Measurements from ENCODE around the gene RFPL1. TPM values are rescaled to one million over a fixed set of nuclear protein-coding genes. Genes with fewer than 3 reads are reported as not detected.

The RFPL1 gene
- total and polyA plus RNA-seq, 8 donors, result not detected

- H3K27ac ChIP-seq, result no peak overlapping the region
- intact Hi-C loops (cut with DNase I; ENCODE audit: low total_unique reads), result no loop called here
- H3K36me3 ChIP-seq, result no peaks in the 10 kb centered on the region
- H3K27me3 ChIP-seq, result no peaks in the 10 kb centered on the region
- H3K9me3 ChIP-seq, result no peaks in the 10 kb centered on the region
- H3K4me1 ChIP-seq, result peaks cover 0 to 7% (median 0%) of the 10 kb centered on the region in 4 donors
- DNase-seq, result no peak
- no peak overlapping the region for H3K4me3 ChIP-seq
- no peak for TF ChIP-seq POLR2A (IDR thresholded peaks at IDR 0.05)
- TF ChIP-seq EP300 (IDR thresholded peaks at IDR 0.05), result no peak
- no peak for TF ChIP-seq POLR2AphosphoS5 (IDR thresholded peaks at IDR 0.05)
- TF ChIP-seq CTCF (IDR thresholded peaks at IDR 0.05), result no peak
Observed at GRCh38 chr22:29458551-29458950, 20.2 kb downstream of the RFPL1 start.

- Histone ChIP-seq H3K4me3 (no peak overlapping the region), H3K27ac (no peak overlapping the region), H3K27me3 (no peaks in the 10 kb centered on the region), H3K36me3 (no peaks in the 10 kb centered on the region), H3K9me3 (no peaks in the 10 kb centered on the region), H3K4me1 (no peaks in the 10 kb centered on the region)
- intact Hi-C loops (cut with DNase I; ENCODE audit: low total_unique reads), result no loop called here
- no peak for DNase-seq
- no peak for TF ChIP-seq CTCF (IDR thresholded peaks at IDR 0.05)
- TF ChIP-seq POLR2A (IDR thresholded peaks at IDR 0.05), result no peak
- TF ChIP-seq EP300 (IDR thresholded peaks at IDR 0.05), result no peak
- TF ChIP-seq POLR2AphosphoS5 (IDR thresholded peaks at IDR 0.05), result no peak
- WGBS, 5 donors, result 52 to 66% (median 58%) methylated on average over 9 of the region's 9 CpGs
Observed at GRCh38 chr22:29459773-29460172, 21.4 kb downstream of the RFPL1 start.

GRCh38 chr22:29461263-29461662, 22.9 kb downstream of the RFPL1 start:
- intact Hi-C loops (cut with DNase I; ENCODE audit: low total_unique reads), result no loop called here
- 86 to 93% (median 90%) methylated on average over 5 of the region's 5 CpGs for WGBS, 5 donors
- DNase-seq, result no peak

GRCh38 chr22:29463629-29464028, 25.2 kb downstream of the RFPL1 start:
- no peaks in the 10 kb centered on the region for H3K9me3 ChIP-seq
- H3K4me1 ChIP-seq, result no peaks in the 10 kb centered on the region
- no peak overlapping the region for H3K4me3 ChIP-seq
- 77 to 87% (median 80%) methylated on average over 6 to 7 of the region's 7 CpGs for WGBS, 5 donors
- peaks cover 0 to 14% (median 0%) of the 10 kb centered on the region in 3 donors for H3K27me3 ChIP-seq
- intact Hi-C loops (cut with DNase I; ENCODE audit: low total_unique reads), result no loop called here
- no peaks in the 10 kb centered on the region for H3K36me3 ChIP-seq
- no peak for TF ChIP-seq EP300 (IDR thresholded peaks at IDR 0.05)
- TF ChIP-seq CTCF (IDR thresholded peaks at IDR 0.05), result no peak
- no peak for TF ChIP-seq POLR2A (IDR thresholded peaks at IDR 0.05)
- TF ChIP-seq POLR2AphosphoS5 (IDR thresholded peaks at IDR 0.05), result no peak
- no peak overlapping the region for H3K27ac ChIP-seq
- no peak for DNase-seq

More at GRCh38 chr22:29461263-29461662, 22.9 kb downstream of the RFPL1 start:
- Histone ChIP-seq H3K9me3 (no peaks in the 10 kb centered on the region), H3K27me3 (peaks cover 0 to 3% (median 0%) of the 10 kb centered on the region in 3 donors), H3K36me3 (no peaks in the 10 kb centered on the region), H3K4me1 (no peaks in the 10 kb centered on the region), H3K4me3 (no peak overlapping the region), H3K27ac (no peak overlapping the region)
- TF ChIP-seq POLR2AphosphoS5 (IDR thresholded peaks at IDR 0.05), result no peak
- no peak for TF ChIP-seq EP300 (IDR thresholded peaks at IDR 0.05)
- TF ChIP-seq CTCF (IDR thresholded peaks at IDR 0.05), result no peak
- no peak for TF ChIP-seq POLR2A (IDR thresholded peaks at IDR 0.05)

Measured in stomach (tissue), 9 donors.